ENCODE measurements around the gene POU2AF1. TPM values are rescaled to one million over a fixed set of nuclear protein-coding genes. Genes with fewer than 3 reads are reported as not detected.

Gene POU2AF1
- total and polyA plus RNA-seq, 2 of the 8 experiments (the other 6 are each of a cell fraction or from before 2014, with no cell fraction given), result not detected

DNA sequence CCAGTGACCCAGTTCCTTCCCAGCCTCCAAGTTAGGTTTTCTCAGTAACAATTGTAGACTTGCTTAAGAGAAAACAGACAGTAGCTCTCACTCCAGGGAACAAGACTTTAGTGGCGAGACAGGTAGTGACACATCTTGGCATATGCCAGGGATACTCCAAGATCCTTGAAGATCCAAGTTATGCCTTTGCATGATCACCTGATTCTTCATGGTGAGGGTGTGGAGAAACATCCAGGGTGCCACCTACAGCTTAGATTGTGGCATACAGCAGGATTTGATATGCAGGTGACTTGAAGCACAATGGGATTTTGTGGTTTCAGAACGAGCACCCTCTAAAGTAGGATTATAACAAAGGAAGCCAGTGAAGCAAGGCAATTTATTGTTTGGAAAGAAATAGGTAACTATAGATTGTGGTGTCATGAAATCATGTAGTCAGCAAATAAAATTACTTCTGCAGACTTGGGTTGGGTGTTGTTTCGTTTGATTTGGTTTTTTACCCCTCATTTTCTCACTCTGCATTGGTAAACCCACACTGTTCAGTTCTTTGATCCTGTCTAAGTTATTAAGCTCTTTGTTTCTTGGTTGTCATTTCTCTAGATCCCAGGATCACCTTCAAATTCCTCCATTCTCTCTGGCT is 71.5 kb downstream of the POU2AF1 start (continued):
- TF ChIP-seq, protein P1, sequence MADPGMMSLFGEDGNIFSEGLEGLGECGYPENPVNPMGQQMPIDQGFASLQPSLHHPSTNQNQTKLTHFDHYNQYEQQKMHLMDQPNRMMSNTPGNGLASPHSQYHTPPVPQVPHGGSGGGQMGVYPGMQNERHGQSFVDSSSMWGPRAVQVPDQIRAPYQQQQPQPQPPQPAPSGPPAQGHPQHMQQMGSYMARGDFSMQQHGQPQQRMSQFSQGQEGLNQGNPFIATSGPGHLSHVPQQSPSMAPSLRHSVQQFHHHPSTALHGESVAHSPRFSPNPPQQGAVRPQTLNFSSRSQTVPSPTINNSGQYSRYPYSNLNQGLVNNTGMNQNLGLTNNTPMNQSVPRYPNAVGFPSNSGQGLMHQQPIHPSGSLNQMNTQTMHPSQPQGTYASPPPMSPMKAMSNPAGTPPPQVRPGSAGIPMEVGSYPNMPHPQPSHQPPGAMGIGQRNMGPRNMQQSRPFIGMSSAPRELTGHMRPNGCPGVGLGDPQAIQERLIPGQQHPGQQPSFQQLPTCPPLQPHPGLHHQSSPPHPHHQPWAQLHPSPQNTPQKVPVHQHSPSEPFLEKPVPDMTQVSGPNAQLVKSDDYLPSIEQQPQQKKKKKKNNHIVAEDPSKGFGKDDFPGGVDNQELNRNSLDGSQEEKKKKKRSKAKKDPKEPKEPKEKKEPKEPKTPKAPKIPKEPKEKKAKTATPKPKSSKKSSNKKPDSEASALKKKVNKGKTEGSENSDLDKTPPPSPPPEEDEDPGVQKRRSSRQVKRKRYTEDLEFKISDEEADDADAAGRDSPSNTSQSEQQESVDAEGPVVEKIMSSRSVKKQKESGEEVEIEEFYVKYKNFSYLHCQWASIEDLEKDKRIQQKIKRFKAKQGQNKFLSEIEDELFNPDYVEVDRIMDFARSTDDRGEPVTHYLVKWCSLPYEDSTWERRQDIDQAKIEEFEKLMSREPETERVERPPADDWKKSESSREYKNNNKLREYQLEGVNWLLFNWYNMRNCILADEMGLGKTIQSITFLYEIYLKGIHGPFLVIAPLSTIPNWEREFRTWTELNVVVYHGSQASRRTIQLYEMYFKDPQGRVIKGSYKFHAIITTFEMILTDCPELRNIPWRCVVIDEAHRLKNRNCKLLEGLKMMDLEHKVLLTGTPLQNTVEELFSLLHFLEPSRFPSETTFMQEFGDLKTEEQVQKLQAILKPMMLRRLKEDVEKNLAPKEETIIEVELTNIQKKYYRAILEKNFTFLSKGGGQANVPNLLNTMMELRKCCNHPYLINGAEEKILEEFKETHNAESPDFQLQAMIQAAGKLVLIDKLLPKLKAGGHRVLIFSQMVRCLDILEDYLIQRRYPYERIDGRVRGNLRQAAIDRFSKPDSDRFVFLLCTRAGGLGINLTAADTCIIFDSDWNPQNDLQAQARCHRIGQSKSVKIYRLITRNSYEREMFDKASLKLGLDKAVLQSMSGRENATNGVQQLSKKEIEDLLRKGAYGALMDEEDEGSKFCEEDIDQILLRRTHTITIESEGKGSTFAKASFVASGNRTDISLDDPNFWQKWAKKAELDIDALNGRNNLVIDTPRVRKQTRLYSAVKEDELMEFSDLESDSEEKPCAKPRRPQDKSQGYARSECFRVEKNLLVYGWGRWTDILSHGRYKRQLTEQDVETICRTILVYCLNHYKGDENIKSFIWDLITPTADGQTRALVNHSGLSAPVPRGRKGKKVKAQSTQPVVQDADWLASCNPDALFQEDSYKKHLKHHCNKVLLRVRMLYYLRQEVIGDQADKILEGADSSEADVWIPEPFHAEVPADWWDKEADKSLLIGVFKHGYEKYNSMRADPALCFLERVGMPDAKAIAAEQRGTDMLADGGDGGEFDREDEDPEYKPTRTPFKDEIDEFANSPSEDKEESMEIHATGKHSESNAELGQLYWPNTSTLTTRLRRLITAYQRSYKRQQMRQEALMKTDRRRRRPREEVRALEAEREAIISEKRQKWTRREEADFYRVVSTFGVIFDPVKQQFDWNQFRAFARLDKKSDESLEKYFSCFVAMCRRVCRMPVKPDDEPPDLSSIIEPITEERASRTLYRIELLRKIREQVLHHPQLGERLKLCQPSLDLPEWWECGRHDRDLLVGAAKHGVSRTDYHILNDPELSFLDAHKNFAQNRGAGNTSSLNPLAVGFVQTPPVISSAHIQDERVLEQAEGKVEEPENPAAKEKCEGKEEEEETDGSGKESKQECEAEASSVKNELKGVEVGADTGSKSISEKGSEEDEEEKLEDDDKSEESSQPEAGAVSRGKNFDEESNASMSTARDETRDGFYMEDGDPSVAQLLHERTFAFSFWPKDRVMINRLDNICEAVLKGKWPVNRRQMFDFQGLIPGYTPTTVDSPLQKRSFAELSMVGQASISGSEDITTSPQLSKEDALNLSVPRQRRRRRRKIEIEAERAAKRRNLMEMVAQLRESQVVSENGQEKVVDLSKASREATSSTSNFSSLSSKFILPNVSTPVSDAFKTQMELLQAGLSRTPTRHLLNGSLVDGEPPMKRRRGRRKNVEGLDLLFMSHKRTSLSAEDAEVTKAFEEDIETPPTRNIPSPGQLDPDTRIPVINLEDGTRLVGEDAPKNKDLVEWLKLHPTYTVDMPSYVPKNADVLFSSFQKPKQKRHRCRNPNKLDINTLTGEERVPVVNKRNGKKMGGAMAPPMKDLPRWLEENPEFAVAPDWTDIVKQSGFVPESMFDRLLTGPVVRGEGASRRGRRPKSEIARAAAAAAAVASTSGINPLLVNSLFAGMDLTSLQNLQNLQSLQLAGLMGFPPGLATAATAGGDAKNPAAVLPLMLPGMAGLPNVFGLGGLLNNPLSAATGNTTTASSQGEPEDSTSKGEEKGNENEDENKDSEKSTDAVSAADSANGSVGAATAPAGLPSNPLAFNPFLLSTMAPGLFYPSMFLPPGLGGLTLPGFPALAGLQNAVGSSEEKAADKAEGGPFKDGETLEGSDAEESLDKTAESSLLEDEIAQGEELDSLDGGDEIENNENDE (IDR thresholded peaks at IDR 0.05; ENCODE audit: insufficient replicate concordance, low read length), result no peak
- TF ChIP-seq, protein P2, sequence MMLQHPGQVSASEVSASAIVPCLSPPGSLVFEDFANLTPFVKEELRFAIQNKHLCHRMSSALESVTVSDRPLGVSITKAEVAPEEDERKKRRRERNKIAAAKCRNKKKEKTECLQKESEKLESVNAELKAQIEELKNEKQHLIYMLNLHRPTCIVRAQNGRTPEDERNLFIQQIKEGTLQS (IDR thresholded peaks at IDR 0.05; ENCODE audit: insufficient read depth, low read depth, low read length), result no peak
- no peak for TF ChIP-seq SRF (IDR thresholded peaks at IDR 0.05; ENCODE audit: low read depth, low read length)
- no peak for TF ChIP-seq TBP (IDR thresholded peaks at IDR 0.05; ENCODE audit: low read depth, low read length)
- no peak for TF ChIP-seq NANOG (IDR thresholded peaks at IDR 0.05; ENCODE audit: insufficient read depth, low read depth, low read length, poor library complexity, severe bottlenecking)
- TF ChIP-seq SP2 (IDR thresholded peaks at IDR 0.05; ENCODE audit: low read length), result no peak

All from H1 (cell line).